ENCODE measurements around the gene HOXA7.

The HOXA7 gene

DNA sequence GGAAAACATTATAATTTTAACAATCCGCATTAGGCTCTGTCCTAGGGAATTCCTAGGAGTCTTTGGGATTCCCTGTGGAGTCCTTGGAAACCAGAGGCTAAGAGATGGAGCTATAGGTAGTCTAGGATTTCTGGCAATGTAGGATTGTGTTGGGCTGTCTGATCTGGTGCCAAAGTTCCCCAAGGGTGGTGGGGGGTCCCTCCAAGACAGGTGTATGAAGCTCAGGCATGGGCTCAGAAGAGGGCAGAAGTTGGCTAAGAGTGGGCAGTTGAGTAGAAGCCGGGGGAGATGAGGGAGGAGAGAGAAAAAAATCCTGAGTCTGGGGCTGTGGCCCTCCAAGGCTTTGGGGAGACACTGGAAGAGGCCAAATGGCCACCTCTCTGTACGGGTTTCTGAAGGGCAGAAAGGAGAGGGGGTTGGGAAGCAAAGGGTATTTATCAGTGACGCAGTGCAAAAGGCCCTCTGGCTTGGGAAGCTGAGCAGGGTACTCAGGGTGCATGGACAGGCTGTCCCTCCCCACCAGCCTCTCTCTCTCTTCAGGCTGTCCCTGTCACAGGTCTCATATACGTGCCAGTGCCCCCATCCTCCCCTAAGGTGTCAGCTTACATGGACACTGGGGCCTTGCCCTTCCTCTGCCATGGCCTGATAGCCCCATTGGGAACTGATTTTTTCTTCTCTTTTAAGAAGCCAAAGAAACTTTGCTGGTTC lies 9.8 kb downstream of the HOXA7 start:
- DNase-seq = no peak

- DNase-seq = no peak
These were observed 10.5 kb downstream of the HOXA7 start for GRCh38 chr7:27145914-27146412.

DNA sequence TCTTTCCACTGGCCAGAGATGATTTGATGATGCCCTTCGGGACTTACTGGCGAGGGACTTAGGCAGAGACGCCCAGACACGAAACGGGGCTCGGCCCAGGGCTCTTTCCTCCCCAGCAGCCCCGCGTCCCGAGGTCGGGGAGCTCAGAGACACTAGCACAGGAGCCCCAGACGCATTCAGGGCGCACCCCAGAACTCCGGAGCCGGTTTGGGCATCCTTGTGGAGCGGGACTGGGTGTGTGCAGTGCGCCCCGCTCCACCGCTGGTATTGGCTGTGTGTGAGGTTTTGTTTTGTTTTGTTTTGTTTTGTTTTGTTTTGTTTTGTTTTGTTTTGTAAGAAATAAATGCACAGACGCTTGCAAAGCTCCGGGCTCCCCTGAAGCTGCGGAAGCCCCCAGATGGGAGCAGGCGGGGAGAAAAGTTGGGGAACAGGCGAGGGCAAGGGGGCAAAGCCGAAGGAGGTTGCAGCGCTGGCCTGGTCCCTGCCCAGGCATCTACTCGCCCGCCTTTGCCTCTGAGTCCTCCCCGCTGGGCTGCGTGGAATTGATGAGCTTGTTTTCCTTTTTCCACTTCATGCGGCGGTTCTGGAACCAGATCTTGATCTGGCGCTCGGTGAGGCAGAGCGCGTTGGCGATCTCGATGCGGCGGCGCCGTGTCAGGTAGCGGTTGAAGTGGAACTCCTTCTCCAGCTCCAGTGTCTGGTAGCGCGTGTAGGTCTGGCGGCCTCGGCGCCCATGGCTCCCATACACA lies 11.1 kb downstream of the HOXA7 start:
- no peak for DNase-seq

GRCh38 chr7:27144781-27145164 lies 11.7 kb downstream of the HOXA7 start:
- DNase-seq = no peak

DNA sequence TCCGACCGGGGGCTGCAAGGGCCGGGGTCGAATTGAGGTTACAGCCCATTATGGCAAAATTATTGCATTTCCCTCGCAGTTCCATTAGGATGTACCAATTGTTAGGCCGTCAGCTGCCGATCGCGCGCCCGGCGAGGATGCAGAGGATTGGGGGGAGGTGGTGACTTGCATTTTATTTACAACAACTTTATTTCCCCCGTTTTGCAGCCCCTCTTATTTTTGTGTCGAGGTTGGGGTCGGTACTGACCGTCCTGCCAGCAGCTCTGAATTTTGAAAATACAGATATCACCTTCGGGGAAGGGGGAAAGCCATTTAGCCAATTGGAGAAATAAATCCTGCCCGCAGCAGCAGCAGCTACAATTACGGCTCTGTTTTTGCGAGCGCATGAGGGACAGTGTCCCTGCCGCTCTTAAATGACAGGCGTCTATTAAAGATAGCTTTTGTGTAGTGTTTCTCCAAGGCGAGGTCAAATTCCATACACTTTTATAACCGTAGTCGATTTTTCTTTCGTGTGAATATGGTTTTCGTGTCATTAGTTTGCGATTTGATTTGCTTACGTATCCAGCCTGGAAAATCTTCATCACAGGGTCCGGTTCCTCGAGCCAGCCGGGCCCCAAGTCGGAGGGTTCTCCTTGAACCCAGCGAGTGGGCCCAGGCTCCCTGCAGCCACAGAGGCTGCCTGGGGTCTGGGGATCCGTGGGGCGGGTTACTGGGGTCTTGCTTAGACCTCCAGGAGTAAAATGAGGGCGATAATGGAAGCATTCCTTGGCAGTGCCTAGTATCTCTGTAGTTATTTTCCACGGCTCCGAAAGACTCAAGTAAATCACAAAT lies 12.3 kb downstream of the HOXA7 start:
- no peak for DNase-seq

DNA sequence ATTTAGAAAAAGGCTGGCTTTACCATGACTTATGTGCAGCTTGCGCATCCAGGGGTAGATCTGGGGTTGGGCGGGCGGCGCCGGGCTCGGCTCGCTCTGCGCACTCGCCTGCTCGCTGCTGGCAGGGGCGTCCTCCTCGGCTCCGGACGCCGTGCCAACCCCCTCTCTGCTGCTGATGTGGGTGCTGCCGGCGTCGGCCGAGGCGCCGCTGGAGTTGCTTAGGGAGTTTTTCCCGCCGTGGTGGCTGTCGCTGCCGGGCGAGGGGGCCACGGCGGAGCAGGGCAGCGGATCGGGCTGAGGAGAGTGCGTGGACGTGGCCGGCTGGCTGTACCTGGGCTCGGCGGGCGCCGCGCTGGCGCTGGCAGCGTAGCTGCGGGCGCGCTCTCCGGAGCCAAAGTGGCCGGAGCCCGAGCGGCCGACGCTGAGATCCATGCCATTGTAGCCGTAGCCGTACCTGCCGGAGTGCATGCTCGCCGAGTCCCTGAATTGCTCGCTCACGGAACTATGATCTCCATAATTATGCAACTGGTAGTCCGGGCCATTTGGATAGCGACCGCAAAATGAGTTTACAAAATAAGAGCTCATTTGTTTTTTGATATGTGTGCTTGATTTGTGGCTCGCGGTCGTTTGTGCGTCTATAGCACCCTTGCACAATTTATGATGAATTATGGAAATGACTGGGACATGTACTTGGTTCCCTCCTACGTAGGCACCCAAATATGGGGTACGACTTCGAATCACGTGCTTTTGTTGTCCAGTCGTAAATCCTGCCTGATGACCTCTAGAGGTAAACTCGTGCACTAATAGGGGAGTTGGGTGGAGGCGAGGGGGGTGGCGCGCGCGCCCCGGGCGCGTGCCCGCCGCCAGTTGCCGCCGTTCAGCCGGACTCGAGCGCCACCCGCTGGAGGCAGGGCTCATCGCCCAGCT lies 13.2 kb downstream of the HOXA7 start, which contains the start of gene HOXA5:
Gene HOXA5 (minus strand): TSS at position 659 of the 927 bp plus-strand sequence. CDS start 74 bp downstream, at position 585.
- peak; percentile 65 for DNase-seq

GRCh38 chr7:27142580-27143022 lies 13.9 kb downstream of the HOXA7 start:
- DNase-seq = no peak

GRCh38 chr7:27141923-27142579 lies 14.4 kb downstream of the HOXA7 start:
- no peak for DNase-seq

- no peak for DNase-seq
These were observed 15.1 kb downstream of the HOXA7 start for GRCh38 chr7:27141137-27141922.

DNA sequence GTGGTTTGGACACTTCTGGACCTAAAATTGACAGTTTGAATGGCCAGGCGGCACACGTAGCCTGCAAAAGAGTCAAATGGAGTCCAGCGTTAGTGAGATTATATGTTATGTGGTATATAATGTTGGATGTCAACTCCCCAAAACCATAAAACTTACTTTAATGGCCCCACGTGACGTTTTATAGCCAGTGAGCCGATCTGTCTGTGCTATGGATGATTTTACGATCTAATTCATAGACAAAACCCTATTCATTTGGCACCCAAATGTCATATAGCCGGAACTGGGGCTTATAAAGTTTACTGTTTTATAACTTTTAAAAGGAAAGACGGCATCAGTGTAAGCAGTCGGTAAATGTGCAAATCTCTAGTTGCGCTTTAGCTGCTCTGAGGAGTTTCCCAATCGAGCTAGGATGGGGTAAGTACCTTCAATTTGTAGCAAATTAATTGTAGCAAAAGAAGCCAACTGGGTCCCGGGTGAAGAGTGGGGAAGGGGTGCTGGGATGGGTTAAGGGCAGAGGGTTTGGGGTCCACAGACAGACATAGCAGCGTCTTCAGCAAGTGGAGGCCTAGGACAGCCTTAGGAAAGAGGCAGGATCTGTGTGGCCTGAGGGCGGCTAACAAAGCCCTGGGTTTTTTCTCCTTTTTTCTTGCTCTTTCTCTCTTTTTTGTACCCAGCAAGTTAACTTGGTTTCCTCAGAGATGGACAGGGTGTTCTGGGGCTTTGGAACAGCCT lies 16.2 kb downstream of the HOXA7 start:
- DNase-seq = no peak

DNA sequence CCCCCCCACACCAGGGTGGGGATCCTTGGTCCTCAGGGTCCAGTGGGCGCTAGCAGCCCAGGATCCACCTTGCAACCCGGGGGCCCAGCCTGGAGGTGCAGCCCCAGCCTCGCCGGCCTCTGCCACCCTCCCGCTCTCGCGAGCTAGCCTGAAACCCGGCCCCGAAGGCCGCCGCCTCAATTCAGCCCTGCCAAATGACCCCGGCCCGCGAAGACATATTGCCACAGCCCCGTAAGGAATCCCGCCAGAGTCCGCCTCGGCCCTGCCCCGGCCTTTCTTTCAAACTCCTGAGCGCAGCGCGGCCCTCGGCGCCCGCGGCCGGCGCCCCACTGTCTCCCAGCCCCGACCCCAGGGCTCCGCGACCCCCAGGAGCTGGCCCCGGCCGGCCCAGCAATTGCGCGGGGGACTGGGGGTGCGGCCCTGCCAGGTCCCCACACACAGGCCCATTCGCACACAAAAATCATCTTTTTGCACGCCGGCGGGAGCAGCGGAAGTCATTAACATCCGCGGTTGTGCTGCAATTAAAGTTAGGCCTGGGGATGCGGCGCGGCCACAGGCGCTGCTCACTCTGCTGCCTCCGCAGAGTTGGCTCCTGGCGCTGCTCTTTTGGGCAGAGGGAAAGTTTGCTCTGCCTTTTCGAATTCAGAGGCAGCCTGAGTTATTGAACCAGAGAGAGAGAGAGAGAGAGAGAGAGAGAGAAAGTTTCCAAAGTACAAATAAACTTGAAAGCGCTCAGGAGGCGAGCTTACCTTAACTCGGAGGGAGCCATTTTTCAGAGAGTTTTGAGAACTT lies 16.9 kb downstream of the HOXA7 start:
- DNase-seq = no peak

GRCh38 chr7:27138985-27139333 lies 17.5 kb downstream of the HOXA7 start:
- DNase-seq = no peak

DNA sequence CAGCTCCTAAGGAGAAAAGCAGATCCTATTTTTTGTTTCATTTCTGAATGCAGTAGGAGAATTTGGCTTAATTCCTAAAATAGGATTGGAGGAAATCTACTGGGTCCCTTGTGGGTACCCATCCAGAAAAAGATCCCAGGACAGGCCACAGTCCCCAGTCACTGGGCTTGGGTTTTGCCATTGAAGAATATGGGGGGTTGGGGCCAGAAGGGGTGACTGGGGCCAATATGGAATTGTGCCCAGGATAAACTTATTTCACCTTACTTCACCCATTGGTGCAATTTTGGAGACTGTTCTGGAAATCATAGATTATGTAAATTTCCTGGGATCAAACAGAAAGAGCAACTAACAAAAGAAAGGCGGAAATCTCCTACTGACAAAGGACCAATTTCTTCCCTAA lies 18.0 kb downstream of the HOXA7 start:
- DNase-seq = no peak

- no peak for DNase-seq
These were observed 18.7 kb downstream of the HOXA7 start for GRCh38 chr7:27137640-27138315.

- no peak for DNase-seq
These were observed 22.1 kb downstream of the HOXA7 start for GRCh38 chr7:27134392-27134791.

GRCh38 chr7:27133409-27134231 lies 22.9 kb downstream of the HOXA7 start:
- no peak for DNase-seq

GRCh38 chr7:27132978-27133377 lies 23.5 kb downstream of the HOXA7 start:
- no peak for DNase-seq

DNA sequence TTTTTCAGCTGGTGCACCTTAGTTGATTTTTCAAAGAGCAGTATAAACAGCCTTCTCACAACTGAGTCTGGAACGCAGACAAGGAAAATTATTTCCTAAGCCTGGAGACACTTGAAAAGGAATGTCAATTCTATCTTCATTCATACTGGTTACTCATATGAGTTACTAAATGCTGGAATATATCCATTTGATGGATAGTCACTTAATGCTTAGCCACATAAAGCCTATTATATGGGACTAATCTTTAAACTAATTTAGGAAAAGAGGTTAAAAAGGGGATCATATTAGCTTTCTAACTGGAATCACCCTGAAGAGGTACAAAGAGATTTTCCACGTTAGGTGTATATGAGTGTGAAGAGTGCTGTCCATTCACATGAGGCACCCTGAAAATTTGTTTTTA lies 24.3 kb downstream of the HOXA7 start:
- no peak for DNase-seq

Data from DMS79 treated with DMSO at 0.1 percent for 48 hours (cell line).